Measurements from ENCODE around the gene CDON.
A peak's percentile ranks its signal among the peaks of the same experiment; 100 is the strongest.

DNA sequence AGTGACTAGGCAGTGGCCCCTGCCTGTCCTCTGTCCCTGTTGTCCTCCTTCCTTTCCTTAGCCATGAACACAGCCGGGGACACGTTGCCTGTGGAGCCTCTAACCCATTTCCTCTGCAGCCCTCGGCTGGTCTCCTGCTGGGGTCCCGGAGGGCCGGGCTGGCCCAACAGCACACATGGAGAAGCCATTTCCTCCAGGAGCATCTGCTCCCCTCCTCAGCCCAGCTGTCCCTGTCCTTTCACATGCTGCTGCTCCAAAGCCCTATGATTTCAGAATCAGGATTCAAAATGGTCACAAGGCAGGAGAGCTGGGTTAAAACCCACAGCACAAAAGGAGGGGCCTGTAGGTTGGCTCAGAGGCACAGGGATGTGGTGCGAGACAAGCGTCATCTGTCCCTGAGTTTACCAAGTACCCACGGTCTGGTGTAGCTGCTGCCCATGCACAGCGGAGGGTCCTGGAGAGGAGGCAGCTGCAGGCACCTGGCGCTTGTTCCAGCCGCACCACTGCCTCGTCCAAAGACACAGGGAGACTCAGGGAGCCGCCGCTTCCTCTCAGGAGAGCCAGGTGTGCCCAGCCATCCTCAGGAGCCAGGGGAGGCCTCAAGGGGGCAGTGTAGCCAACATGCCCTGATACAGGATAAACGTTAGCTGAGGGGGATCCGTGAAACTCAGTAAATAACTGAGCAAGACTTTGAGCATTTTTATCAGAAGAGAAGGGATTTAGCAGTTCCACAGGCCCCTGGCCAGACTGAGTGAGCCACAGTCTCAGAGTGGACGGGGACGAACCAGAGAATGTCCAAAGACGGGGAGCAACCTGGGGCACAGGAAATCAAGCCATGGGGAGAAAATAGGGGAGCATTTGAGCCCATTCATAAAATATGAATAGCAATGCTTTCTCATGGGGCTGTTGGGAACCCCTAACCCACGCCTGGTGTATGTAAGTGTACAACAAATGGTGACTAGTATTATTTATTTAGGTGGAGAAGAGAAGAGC lies 120.8 kb downstream of the CDON start:
- TF ChIP-seq, protein P1, sequence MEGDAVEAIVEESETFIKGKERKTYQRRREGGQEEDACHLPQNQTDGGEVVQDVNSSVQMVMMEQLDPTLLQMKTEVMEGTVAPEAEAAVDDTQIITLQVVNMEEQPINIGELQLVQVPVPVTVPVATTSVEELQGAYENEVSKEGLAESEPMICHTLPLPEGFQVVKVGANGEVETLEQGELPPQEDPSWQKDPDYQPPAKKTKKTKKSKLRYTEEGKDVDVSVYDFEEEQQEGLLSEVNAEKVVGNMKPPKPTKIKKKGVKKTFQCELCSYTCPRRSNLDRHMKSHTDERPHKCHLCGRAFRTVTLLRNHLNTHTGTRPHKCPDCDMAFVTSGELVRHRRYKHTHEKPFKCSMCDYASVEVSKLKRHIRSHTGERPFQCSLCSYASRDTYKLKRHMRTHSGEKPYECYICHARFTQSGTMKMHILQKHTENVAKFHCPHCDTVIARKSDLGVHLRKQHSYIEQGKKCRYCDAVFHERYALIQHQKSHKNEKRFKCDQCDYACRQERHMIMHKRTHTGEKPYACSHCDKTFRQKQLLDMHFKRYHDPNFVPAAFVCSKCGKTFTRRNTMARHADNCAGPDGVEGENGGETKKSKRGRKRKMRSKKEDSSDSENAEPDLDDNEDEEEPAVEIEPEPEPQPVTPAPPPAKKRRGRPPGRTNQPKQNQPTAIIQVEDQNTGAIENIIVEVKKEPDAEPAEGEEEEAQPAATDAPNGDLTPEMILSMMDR (IDR thresholded peaks at IDR 0.05): peak; percentile 64
- TF ChIP-seq, protein P2, sequence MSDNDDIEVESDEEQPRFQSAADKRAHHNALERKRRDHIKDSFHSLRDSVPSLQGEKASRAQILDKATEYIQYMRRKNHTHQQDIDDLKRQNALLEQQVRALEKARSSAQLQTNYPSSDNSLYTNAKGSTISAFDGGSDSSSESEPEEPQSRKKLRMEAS (IDR thresholded peaks at IDR 0.05; ENCODE audit: low read depth): no peak
- TF ChIP-seq MXI1 (IDR thresholded peaks at IDR 0.05; ENCODE audit: low read depth, low read length): no peak
- TF ChIP-seq, protein P3, sequence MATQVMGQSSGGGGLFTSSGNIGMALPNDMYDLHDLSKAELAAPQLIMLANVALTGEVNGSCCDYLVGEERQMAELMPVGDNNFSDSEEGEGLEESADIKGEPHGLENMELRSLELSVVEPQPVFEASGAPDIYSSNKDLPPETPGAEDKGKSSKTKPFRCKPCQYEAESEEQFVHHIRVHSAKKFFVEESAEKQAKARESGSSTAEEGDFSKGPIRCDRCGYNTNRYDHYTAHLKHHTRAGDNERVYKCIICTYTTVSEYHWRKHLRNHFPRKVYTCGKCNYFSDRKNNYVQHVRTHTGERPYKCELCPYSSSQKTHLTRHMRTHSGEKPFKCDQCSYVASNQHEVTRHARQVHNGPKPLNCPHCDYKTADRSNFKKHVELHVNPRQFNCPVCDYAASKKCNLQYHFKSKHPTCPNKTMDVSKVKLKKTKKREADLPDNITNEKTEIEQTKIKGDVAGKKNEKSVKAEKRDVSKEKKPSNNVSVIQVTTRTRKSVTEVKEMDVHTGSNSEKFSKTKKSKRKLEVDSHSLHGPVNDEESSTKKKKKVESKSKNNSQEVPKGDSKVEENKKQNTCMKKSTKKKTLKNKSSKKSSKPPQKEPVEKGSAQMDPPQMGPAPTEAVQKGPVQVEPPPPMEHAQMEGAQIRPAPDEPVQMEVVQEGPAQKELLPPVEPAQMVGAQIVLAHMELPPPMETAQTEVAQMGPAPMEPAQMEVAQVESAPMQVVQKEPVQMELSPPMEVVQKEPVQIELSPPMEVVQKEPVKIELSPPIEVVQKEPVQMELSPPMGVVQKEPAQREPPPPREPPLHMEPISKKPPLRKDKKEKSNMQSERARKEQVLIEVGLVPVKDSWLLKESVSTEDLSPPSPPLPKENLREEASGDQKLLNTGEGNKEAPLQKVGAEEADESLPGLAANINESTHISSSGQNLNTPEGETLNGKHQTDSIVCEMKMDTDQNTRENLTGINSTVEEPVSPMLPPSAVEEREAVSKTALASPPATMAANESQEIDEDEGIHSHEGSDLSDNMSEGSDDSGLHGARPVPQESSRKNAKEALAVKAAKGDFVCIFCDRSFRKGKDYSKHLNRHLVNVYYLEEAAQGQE (IDR thresholded peaks at IDR 0.05; ENCODE audit: low read depth, low read length): no peak
- TF ChIP-seq POLR2AphosphoS5 (IDR thresholded peaks at IDR 0.05; ENCODE audit: low read depth, low read length): no peak
- TF ChIP-seq RXRA (IDR thresholded peaks at IDR 0.05; ENCODE audit: borderline replicate concordance, low read depth): no peak
